NCI-H1092 (cell line): ENCODE results near the gene FEZF2.

Source experiments
- DNase-seq: peaks from one replicate; lab custom pipeline; 2025; lab: John Stamatoyannopoulos, UW

The FEZF2 gene

GRCh38 chr3:62372621-62373041 lies 719 bp downstream of the FEZF2 start:
- DNase-seq: no peak

DNA sequence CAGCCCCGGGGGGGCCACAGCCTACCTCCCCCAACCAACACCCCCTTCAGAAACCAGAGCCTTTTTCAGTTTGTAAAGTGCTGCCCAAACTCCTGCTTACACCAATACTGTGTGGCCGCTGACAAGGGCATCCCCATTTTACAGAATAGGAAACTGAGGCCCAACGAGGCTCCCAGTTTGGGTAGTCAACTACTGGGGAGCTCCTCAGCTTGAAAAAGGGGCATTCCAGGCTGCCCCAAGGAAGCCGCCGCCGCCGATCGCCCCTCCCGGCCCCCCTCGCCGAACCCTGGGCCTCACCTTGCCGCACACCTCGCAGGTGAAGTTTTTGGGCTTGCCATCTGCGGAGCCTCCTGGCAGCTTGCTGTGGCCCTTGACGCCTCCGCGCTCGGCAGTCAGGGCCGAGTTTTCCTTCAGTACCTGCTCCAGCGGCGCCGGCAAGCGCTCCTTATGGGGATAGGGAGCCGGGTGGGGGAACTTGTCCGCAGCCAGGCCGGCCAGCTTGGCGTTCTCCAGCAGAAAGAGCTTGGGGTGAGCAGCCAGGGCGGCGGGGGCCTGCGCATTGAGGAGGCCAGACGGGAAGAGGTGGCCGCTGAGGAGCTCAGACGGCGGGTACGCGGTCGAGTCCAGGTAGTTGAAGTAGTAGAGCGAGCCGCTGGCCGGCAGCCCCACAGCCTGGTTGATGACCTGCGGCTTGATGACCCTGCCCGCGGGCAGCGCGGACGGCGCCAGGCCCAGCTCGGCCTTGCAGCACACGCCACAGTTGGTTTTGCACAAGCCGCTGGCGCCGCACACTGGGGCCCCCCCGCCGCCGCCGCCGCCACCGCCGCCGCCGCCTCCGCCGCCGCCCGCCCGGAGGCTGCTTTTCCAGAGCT lies 1.4 kb downstream of the FEZF2 start:
- DNase-seq: no peak

DNA sequence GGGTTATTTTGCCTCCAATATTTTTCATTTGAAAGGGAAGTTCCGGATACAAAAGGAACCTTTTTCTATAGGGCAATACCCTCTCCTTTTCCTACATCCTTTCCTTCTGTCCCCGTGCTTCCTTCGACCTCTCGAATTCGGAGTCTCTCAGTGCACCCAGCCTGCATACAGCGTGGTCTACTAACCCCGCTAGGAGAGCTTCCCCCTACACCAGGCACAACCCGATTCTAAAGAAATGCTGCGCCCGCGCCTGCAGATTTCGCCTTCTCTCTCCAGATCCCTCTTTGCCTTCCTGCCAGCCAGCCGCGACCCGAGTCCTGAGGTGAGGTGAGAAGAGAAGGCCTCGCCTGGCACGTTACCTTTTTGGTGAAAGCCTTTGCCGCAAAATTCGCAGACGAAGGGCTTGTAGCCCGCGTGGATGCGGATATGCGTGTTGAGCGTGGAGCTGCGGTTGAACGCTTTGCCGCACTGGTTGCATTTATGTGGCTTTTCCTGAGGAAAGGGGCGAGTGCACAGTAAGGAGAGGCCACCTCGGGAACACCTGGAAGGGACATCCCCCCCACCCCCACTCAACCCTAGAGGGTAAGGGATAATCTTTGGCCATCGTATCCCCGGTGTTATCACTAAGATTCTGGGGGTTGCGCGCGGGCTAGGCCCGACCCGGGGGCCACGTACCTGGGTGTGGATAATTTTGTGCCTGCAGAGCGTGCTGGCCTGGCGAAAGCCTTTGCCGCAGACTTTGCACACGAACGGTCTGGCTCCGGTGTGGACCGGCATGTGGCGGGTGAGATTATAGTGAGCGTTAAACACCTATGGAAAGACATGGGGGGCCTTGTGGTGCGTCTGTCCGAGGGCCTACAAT lies 2.3 kb downstream of the FEZF2 start:
- no peak for DNase-seq

DNA sequence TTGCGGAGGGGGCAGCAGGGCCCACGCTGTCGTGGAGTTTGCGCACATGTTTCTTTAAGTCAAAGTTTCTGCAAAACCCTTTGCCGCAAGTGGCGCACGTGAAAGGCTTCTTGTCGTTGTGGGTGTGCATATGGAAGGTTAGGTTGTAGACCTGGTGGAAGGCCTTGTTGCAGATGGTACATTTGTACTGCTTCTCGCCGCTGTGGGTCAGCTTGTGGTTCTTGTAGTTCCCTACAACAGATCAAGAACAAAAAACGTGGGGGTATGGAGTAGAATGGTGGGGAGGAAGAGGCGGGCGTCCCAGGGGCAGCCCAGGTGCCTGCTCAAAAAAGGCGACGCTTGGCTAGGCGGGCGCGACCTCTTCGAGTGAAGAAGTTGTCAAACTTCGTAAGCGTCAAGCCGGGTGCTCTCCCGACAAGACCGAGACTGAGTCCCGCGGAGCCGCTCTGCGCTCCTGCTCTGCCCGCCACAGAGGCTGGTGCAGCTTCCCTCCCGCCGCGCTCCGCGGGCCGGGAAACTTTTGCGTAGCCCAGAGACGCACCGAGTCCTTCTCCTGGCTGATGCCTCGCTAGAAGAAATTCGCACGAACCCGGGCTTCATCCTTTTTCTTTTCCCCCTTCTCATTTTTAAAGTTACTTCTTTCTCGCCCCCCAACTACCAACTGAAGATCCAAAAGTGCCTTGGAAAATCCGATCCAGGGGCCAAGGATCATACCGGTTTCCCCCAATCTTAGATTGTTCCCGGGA lies 3.1 kb downstream of the FEZF2 start:
- DNase-seq: no peak

DNA sequence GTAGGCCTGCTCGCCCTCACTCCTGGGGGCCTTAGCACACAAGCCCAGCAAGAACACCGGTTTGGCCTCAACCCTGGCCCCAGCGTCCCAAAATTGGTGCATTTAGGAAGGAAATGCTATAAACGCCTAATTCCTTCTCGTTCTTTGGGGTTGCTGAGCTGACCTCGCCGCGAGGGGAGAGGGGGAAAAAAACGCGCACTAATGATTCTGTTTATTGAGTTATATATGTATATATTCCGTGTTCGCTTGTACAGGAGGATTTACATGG lies 3.9 kb downstream of the FEZF2 start:
- DNase-seq: no peak

- DNase-seq: no peak
Observed at GRCh38 chr3:62368705-62369475, 4.5 kb downstream of the FEZF2 start.

DNA sequence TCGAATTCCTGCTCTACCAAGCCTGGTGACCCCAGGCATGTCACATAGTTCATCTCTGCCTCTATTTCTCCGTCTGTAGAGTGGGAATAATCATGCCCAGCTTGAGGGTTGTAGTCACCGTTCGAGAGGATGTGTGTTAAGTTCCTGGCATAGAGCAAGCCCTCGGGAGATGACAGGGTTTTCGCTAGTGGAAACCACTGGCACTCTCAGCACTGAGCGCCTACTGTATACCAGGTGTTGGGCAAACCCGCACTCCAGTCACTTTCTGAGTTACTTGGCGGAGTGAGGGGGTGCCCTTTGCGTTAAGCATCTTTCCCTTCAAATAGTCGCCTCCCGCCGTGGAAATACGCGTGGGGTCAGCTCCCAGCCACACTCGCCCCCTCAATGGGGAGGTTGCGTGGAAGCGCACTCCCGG lies 5.1 kb downstream of the FEZF2 start:
- no peak for DNase-seq

DNA sequence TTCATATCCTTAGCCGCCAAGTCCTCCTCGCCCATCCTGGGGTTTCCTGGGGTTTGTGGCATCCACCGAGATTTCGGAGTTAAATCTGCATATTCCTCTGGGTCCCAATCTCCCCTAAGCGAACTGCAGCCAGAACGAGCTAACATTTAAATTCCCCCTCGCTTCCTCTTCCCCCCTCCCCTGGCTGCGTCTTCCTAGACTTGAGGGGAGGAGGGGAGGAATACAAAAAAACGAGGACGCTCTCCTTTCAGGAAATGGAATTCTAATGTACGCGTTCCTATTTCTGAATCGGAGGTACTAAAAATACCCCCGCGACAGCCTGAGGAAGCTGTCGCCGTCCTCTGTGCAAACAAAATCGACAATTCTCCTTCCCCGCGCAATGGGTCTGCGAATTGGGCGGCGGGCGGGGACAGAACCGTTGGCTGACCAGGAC lies 5.6 kb downstream of the FEZF2 start:
- DNase-seq: no peak

- DNase-seq: no peak
Observed at GRCh38 chr3:62366126-62366484, 7.2 kb downstream of the FEZF2 start.

DNA sequence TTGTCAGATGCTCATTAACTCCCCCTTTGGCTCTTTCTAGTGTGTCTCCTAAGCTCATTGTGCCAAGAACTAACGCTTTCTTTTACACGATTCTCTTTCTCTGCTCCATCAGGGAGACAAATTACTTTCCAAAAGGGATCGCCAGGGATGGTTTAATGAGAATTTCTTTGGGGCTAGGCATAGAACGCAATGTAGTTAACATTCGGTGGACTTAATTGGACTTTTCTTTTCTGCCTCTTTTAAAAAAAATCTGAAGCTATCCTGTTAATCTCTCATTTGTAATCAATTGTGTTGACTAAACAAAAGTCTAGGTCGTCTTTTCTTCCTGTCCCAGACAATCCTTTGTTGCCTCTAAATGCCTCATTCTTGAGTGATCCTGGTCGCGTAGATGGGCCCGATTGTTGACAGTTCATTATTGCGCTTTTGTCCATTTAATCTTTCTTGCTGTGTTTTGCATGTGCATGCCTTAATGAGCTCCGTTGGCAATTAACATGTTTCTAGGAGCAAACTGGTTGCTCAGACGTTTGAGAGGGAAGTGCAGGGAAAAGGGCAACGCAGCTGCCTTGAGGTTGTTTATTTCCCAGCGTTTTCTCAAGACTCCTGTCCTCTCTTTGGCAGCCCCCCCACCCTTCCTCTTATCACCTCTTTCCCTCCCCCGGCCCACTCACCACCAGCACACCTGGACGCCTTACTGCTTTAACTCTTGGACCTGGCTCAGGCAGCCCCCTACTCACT lies 7.8 kb downstream of the FEZF2 start:
- no peak for DNase-seq

DNA sequence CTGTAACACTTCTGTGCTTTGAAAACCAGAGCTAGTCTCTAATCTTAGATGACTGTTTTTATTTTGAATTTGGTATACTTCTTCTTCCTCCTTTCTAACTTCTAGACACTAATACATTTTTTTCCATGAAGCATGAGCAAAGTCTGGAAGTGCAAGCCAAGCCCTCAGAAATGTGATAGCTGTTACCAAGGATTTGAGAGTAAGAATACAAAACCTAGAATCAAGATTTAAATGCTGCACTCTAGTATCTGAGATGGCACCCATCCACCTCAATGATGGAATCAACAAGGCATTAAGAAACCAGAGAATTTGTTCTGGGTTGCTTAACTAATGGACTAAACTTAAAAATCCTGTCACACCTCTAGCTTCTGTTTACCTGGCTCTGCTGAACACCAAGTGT lies 9.2 kb downstream of the FEZF2 start:
- no peak for DNase-seq

DNA sequence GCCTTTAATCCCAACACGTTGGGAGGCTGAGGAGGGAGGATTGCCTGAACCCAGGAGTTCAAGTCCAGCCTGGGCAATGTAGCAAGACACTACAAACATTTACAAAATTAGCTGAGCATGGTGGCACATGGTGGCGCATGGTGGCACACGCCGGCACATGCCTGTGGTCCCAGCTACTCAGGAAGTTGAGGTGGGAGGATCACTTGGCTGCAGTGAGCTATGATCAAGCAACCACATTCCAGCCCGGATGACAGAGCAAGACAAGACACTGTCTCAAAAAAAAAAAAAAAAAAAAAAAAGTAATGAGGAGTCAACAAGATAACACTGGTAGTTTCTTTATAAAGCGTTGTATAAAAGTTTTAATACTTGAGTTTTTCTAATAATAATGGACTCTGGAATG lies 10.1 kb downstream of the FEZF2 start:
- no peak for DNase-seq

- no peak for DNase-seq
Observed at GRCh38 chr3:62361824-62362223, 11.5 kb downstream of the FEZF2 start.

DNA sequence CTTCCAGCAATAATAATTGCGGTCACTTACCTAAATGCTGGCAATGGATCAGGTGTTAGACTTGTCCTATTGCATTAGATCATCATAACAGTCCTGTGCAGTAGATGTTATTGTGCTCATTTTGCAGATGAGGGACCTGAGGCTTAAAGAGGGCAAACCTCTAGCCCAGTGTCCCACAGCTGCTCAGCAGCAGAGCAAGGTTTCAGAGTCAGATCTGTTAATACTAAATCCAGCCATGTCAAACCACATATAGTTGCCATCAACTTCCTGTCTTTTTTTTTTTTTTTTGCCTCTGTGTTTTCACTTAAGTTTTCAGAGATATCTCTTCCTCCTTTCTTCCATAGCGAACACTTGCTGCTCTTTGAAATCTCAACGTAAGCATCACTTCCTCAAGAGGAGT lies 12.1 kb downstream of the FEZF2 start:
- no peak for DNase-seq

DNA sequence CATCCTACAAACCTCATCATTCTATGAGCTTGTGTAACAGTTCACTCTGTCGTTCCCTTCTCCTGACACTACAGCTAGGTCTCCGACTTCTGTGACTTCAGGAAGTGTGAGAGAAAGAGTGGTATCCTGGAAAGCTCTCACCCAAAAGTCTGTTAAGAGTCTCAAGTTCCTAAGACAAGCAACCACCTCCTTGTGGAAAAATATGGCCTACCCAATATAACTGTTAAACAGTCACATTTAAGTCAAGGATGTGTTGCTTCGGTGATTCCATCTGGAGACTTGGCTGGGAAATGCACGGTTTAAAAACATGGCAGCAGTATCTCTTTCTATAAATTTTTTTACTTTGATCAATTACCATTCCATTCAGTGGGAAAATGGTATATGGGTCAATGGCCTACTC lies 13.8 kb downstream of the FEZF2 start:
- DNase-seq: no peak

- no peak for DNase-seq
Observed at GRCh38 chr3:62356356-62356755, 17.0 kb downstream of the FEZF2 start.

GRCh38 chr3:62355703-62356102 lies 17.6 kb downstream of the FEZF2 start:
- no peak for DNase-seq

DNA sequence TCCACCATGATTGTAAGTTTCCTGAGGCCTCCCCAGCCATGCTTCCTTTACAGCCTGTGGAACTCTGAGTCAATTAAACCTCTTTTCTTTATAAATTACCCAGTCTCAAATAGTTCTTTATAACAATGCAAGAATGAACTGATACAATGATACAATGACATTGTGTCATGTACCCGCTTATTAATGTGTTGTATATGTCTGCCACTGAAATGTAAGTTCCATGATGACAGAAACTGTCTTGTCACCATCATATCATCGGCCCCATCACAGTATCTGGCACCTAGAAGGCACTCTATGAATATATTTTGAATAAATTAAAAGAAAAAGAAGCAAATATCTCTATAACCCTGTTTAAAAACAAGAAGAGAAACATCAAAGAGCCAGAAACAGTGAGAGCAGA lies 29.6 kb downstream of the FEZF2 start:
- DNase-seq: no peak

GRCh38 chr3:62335196-62335595 lies 38.2 kb downstream of the FEZF2 start:
- no peak for DNase-seq

- DNase-seq: no peak
Observed at GRCh38 chr3:62332835-62333244, 40.5 kb downstream of the FEZF2 start.

- no peak for DNase-seq
Observed at GRCh38 chr3:62332017-62332416, 41.3 kb downstream of the FEZF2 start.
